Panc1 (cell line): ENCODE measurements around the gene ADAMTS7. TPM values are rescaled to one million over a fixed set of nuclear protein-coding genes. Genes with fewer than 3 reads are reported as not detected.

ENCODE experiments used
- ATAC-seq: fragments of 200-7000 bp; cut with Tn5 transposase; 2 replicates; pipeline ENCODE4 v1.9.1; 2020; ENCODE audit warnings: mild to moderate bottlenecking, moderate library complexity
- BruUV-seq: library from RNA; stranded (reverse); fragments of 400-500 nt; replicated peaks from 2 replicates; lab custom pipeline; 2021; lab: Mats Ljungman, UMichigan
- CTCF ChIA-PET: fragments of 300-600 bp; sonication (Branson Sonifier 250); formaldehyde crosslinking; loops from one replicate; lab custom pipeline; 2022; ENCODE audit warnings: antibody characterized with exemption; lab: Charles Lee
- POLR2A ChIA-PET: fragments of 300-600 bp; sonication (Branson Sonifier 250); formaldehyde crosslinking; loops from one replicate; lab custom pipeline; 2022; ENCODE audit warnings: antibody characterized with exemption; lab: Charles Lee
- DNase-seq: peaks from one replicate; pipeline ENCODE4 v3.0.0-alpha.2; 2010; ENCODE audit warnings: low read depth, low spot score
- H3K27ac ChIP-seq: 2 replicates; pipeline ENCODE4 v1.5.1; 2011; ENCODE audit warnings: mild to moderate bottlenecking, low read length, inconsistent platforms
- H3K27me3 ChIP-seq: fragments of 200-500 bp; sonication (Bioruptor generic); 2 replicates; pipeline ENCODE4 v1.6.0; 2014; ENCODE audit warnings: low read length, inconsistent platforms; ENCODE audit not compliant: control insufficient read depth, insufficient read depth
- H3K36me3 ChIP-seq: fragments of 200-500 bp; sonication (Bioruptor generic); 2 replicates; pipeline ENCODE4 v1.5.1; 2014; ENCODE audit warnings: inconsistent platforms, mild to moderate bottlenecking, low read length, moderate library complexity; ENCODE audit not compliant: control insufficient read depth, insufficient read depth
- H3K4me1 ChIP-seq: 2 replicates; pipeline ENCODE4 v1.5.1; 2011; ENCODE audit warnings: inconsistent platforms, mild to moderate bottlenecking, low read length, moderate library complexity; ENCODE audit not compliant: control insufficient read depth, insufficient read depth
- H3K4me3 ChIP-seq, 2 experiments: 2 replicates each; pipeline ENCODE4 v1.5.1; 2011 to 2012; ENCODE audit warnings: low read depth in 2 of 2, low read length in 2 of 2, mild to moderate bottlenecking in 2 of 2, inconsistent platforms in 1 of 2, moderate library complexity in 1 of 2
- H3K9me3 ChIP-seq: fragments of 200-500 bp; sonication (Bioruptor generic); 2 replicates; pipeline ENCODE4 v1.5.1; 2014; ENCODE audit warnings: low read depth, mild to moderate bottlenecking, inconsistent platforms, low read length, moderate library complexity; ENCODE audit not compliant: control insufficient read depth, insufficient read depth
- CTCF ChIP-seq: fragments of 450-650 bp; IDR thresholded peaks from 2 replicates; pipeline ENCODE4 v1.5.1; 2017; ENCODE audit warnings: mild to moderate bottlenecking
- POLR2AphosphoS5 ChIP-seq: IDR thresholded peaks from 2 replicates; pipeline ENCODE4 v1.6.1; 2012; ENCODE audit warnings: mild to moderate bottlenecking, low read depth, low read length, moderate library complexity
- REST ChIP-seq, 2 experiments: IDR thresholded peaks; 2 replicates each; pipeline ENCODE4 v1.6.1; 2011 to 2012; ENCODE audit warnings: low read depth in 2 of 2, control low read depth in 1 of 2, low read length in 1 of 2, mild to moderate bottlenecking in 1 of 2, moderate library complexity in 1 of 2; ENCODE audit not compliant: insufficient read depth in 1 of 2
- SIN3A ChIP-seq: IDR thresholded peaks from 2 replicates; pipeline ENCODE4 v1.6.1; 2012; ENCODE audit warnings: low read depth, mild to moderate bottlenecking, low read length, moderate library complexity, borderline replicate concordance; ENCODE audit not compliant: insufficient read depth
- TCF7L2 ChIP-seq: IDR thresholded peaks from 2 replicates; pipeline ENCODE4 v1.6.1; 2011; ENCODE audit warnings: mild to moderate bottlenecking, low read depth, low read length, inconsistent platforms
- in situ Hi-C: cut with HindIII; loops from 2 replicates; pipeline ENCODE4 v1.10.0; 2016; ENCODE audit warnings: low sequenced_read_pairs, low pct_unique_long_range_greater_than_20kb
- intact Hi-C: fragments of 100-400 bp; cut with micrococcal nuclease; formaldehyde crosslinking; loops from one replicate; pipeline ENCODE4 v1.10.0; 2022; ENCODE audit not compliant: unreplicated experiment
- total RNA-seq: library from RNA; stranded (reverse); gene quantifications from one replicate; pipeline ENCODE4 v1.2.1, GENCODE V29; 2021; ENCODE audit not compliant: unreplicated experiment

ADAMTS7 gene
- total RNA-seq, 1 experiment from 2014 or later, result 1.0 TPM

- POLR2A ChIA-PET, result no interaction called here
- no peak overlapping the region for H3K27ac ChIP-seq
- CTCF ChIA-PET, result interaction anchor here (0.7 kb wide), 1 partner anchor 12 kb away, joined by 6 read pairs; no protein-coding TSS in a partner anchor
- DNase-seq, result no peak
- TF ChIP-seq CTCF, result no peak
- H3K4me1 ChIP-seq, result no peaks in the 10 kb centered on the region
- no peak for ATAC-seq
- H3K4me3 ChIP-seq, result no peak overlapping the region
- in situ Hi-C loops, result no loop called here
- intact Hi-C loops, result no loop called here
- no peaks in the 10 kb centered on the region; the same call in 1 of the 2 replicates for H3K36me3 ChIP-seq
- no peaks in the 10 kb centered on the region for H3K9me3 ChIP-seq
- no TSS peak for BruUV-seq
- no peaks in the 10 kb centered on the region for H3K27me3 ChIP-seq
Measured at GRCh38 chr15:78842519-78842918, 31.3 kb upstream of the ADAMTS7 start.

- Histone ChIP-seq H3K4me3 (no peak overlapping the region), H3K27me3 (no peaks in the 10 kb centered on the region), H3K27ac (no peak overlapping the region), H3K4me1 (no peaks in the 10 kb centered on the region), H3K36me3 (no peaks in the 10 kb centered on the region; the same call in 1 of the 2 replicates), H3K9me3 (no peaks in the 10 kb centered on the region)
- ChIA-PET CTCF (no interaction called here), POLR2A (no interaction called here)
- DNase-seq (no peak), ATAC-seq (no peak; the same call in 1 of the 2 replicates)
- intact Hi-C loops, result no loop called here
- in situ Hi-C loops, result no loop called here
- TF ChIP-seq REST (IDR thresholded peaks at IDR 0.05; ENCODE audit: insufficient read depth in 1 of 2, low read depth in 2 of 2, low read length in 1 of 2) (no peak), TCF7L2 (no peak), SIN3A (no peak), POLR2AphosphoS5 (no peak), CTCF (no peak)
- BruUV-seq, result no TSS peak
Measured at GRCh38 chr15:78841891-78842290, 30.6 kb upstream of the ADAMTS7 start.

GRCh38 chr15:78841376-78841706 is 30.1 kb upstream of the ADAMTS7 start:
- BruUV-seq, result no TSS peak
- Histone ChIP-seq H3K9me3 (no peaks in the 10 kb centered on the region), H3K4me3 (no peak overlapping the region), H3K36me3 (no peaks in the 10 kb centered on the region; the same call in 1 of the 2 replicates), H3K27ac (no peak overlapping the region), H3K27me3 (no peaks in the 10 kb centered on the region), H3K4me1 (no peaks in the 10 kb centered on the region)
- TF ChIP-seq REST (IDR thresholded peaks at IDR 0.05; ENCODE audit: insufficient read depth in 1 of 2, low read depth in 2 of 2, low read length in 1 of 2), result no peak
- TF ChIP-seq TCF7L2, result no peak
- no peak for TF ChIP-seq SIN3A
- TF ChIP-seq POLR2AphosphoS5, result no peak
- TF ChIP-seq CTCF, result no peak
- CTCF ChIA-PET, result no interaction called here
- ATAC-seq (no peak), DNase-seq (no peak)
- intact Hi-C loops (no loop called here), in situ Hi-C loops (no loop called here)
- POLR2A ChIA-PET, result no interaction called here
